HG02798 (cell line): ENCODE results near the gene DOCK9.
"Not testable (repeated sequence)": the region's sequence is repeated elsewhere in the genome, so short reads cannot be mapped to it uniquely, and the experiment has no call there.

Source experiments
- ATAC-seq: cut with Tn5 transposase; IDR thresholded peaks from one replicate; pipeline ENCODE4 v1.9.1; 2021; ENCODE audit warnings: mild to moderate bottlenecking; ENCODE audit not compliant: unreplicated experiment, poor library complexity

DOCK9 gene

GRCh38 chr13:98831236-98831635 is 146.6 kb downstream of the DOCK9 start:
- ATAC-seq, result no peak

- no peak for ATAC-seq
Measured at GRCh38 chr13:98829541-98829940, 148.3 kb downstream of the DOCK9 start.

GRCh38 chr13:98828614-98829013 is 149.2 kb downstream of the DOCK9 start:
- no peak for ATAC-seq

GRCh38 chr13:98827449-98827848 is 150.4 kb downstream of the DOCK9 start:
- no peak for ATAC-seq

GRCh38 chr13:98826146-98826545 is 151.7 kb downstream of the DOCK9 start:
- no peak for ATAC-seq

GRCh38 chr13:98825659-98826058 is 152.2 kb downstream of the DOCK9 start:
- no peak for ATAC-seq

- no peak for ATAC-seq
Measured at GRCh38 chr13:98824376-98825160, 153.3 kb downstream of the DOCK9 start.

- no peak for ATAC-seq
Measured at GRCh38 chr13:98823442-98823841, 154.4 kb downstream of the DOCK9 start.

- no peak for ATAC-seq
Measured at GRCh38 chr13:98822225-98822606, 155.6 kb downstream of the DOCK9 start.

- peak; percentile 29 for ATAC-seq
Measured at GRCh38 chr13:98821372-98822224, 156.3 kb downstream of the DOCK9 start.

GRCh38 chr13:98820744-98821371 is 157.0 kb downstream of the DOCK9 start:
- no peak for ATAC-seq

GRCh38 chr13:98820300-98820699 is 157.6 kb downstream of the DOCK9 start:
- ATAC-seq, result no peak

- ATAC-seq, result no peak
Measured at GRCh38 chr13:98819382-98820010, 158.4 kb downstream of the DOCK9 start.

- no peak for ATAC-seq
Measured at GRCh38 chr13:98816406-98816805, 161.5 kb downstream of the DOCK9 start.

- no peak for ATAC-seq
Measured at GRCh38 chr13:98813993-98814392, 163.9 kb downstream of the DOCK9 start.

- ATAC-seq, result not testable (repeated sequence)
Measured at GRCh38 chr13:98812186-98812790, 165.6 kb downstream of the DOCK9 start.

GRCh38 chr13:98810746-98811145 is 167.1 kb downstream of the DOCK9 start:
- ATAC-seq, result no peak

GRCh38 chr13:98809345-98809777 is 168.5 kb downstream of the DOCK9 start:
- no peak for ATAC-seq

GRCh38 chr13:98807774-98808173 is 170.1 kb downstream of the DOCK9 start:
- ATAC-seq, result no peak

- ATAC-seq, result no peak
Measured at GRCh38 chr13:98804336-98804855, 173.5 kb downstream of the DOCK9 start.
